ENCODE data around the gene C1orf35.
"Not testable (repeated sequence)": the region's sequence is repeated elsewhere in the genome, so short reads cannot be mapped to it uniquely, and the experiment has no call there.

The C1orf35 gene

GRCh38 chr1:228117335-228117734 is 14.2 kb upstream of the C1orf35 start:
- H2BK5ac ChIP-seq (ENCODE audit: low read length) = no peak overlapping the region
- no peak overlapping the region for H3K9ac ChIP-seq (ENCODE audit: low read length)
- no peaks in the 10 kb centered on the region for H3K36me3 ChIP-seq (ENCODE audit: control insufficient read depth, insufficient read depth, low read length)
- H3K4me3 ChIP-seq (ENCODE audit: low read length) = no peak overlapping the region
- no peaks in the 10 kb centered on the region for H3K79me1 ChIP-seq (ENCODE audit: low read length)
- H2BK120ac ChIP-seq (ENCODE audit: low read depth, low read length) = no peak overlapping the region
- H3K27ac ChIP-seq (ENCODE audit: low read depth, low read length) = no peak overlapping the region
- no peak overlapping the region for H2AK5ac ChIP-seq (ENCODE audit: low read length)
- no peak for DNase-seq
- H3K56ac ChIP-seq (ENCODE audit: low read length) = no peak overlapping the region
- H3K23ac ChIP-seq (ENCODE audit: low read length) = no peak overlapping the region
- H4K5ac ChIP-seq (ENCODE audit: low read length) = no peak overlapping the region
- no peak overlapping the region for H4K8ac ChIP-seq (ENCODE audit: low read depth, low read length)
- no peaks in the 10 kb centered on the region for H3K79me2 ChIP-seq (ENCODE audit: control insufficient read depth, insufficient read depth, low read length)
- WGBS (ENCODE audit: extremely low coverage, insufficient coverage, low lambda C conversion rate) = no CpG with 5 or more reads among the region's 4 CpGs
- H3K4me1 ChIP-seq (ENCODE audit: control insufficient read depth, low read depth, low read length) = no peaks in the 10 kb centered on the region
- no peak overlapping the region for H3K4me2 ChIP-seq (ENCODE audit: low read length)
- H3K18ac ChIP-seq (ENCODE audit: low read length) = no peak overlapping the region
- H2BK15ac ChIP-seq (replicated peaks; ENCODE audit: low read depth) = no peak overlapping the region
- no peaks in the 10 kb centered on the region for H3K27me3 ChIP-seq (ENCODE audit: insufficient read depth, low read length, poor library complexity)
- no peak overlapping the region for H3K4ac ChIP-seq (ENCODE audit: low read depth, low read length)

GRCh38 chr1:228114827-228115226 is 11.7 kb upstream of the C1orf35 start:
- H3K4me1 ChIP-seq (ENCODE audit: control insufficient read depth, low read depth, low read length) = no peaks in the 10 kb centered on the region

GRCh38 chr1:228112617-228113016 is 9.5 kb upstream of the C1orf35 start:
- peaks cover 10% of the 10 kb centered on the region for H3K79me2 ChIP-seq (ENCODE audit: control insufficient read depth, insufficient read depth, low read length)
- no peak overlapping the region for H3K4me2 ChIP-seq (ENCODE audit: low read length)
- no peak overlapping the region for H2BK5ac ChIP-seq (ENCODE audit: low read length)
- H3K4me1 ChIP-seq (ENCODE audit: control insufficient read depth, low read depth, low read length) = peaks cover 3% of the 10 kb centered on the region
- H3K79me1 ChIP-seq (ENCODE audit: low read length) = peaks cover 10% of the 10 kb centered on the region
- no peak overlapping the region for H2AK5ac ChIP-seq (ENCODE audit: low read length)
- H3K27ac ChIP-seq (ENCODE audit: low read depth, low read length) = no peak overlapping the region
- WGBS (ENCODE audit: extremely low coverage, insufficient coverage, low lambda C conversion rate) = no CpG with 5 or more reads among the region's 1 CpG
- no peak overlapping the region for H4K5ac ChIP-seq (ENCODE audit: low read length)
- no peak for DNase-seq
- no peak overlapping the region for H4K8ac ChIP-seq (ENCODE audit: low read depth, low read length)
- no peak overlapping the region for H2BK120ac ChIP-seq (ENCODE audit: low read depth, low read length)
- H3K56ac ChIP-seq (ENCODE audit: low read length) = no peak overlapping the region
- no peaks in the 10 kb centered on the region for H3K36me3 ChIP-seq (ENCODE audit: control insufficient read depth, insufficient read depth, low read length)
- no peak overlapping the region for H3K23ac ChIP-seq (ENCODE audit: low read length)
- no peaks in the 10 kb centered on the region for H3K27me3 ChIP-seq (ENCODE audit: insufficient read depth, low read length, poor library complexity)
- H3K4me3 ChIP-seq (ENCODE audit: low read length) = no peak overlapping the region
- H2BK15ac ChIP-seq (replicated peaks; ENCODE audit: low read depth) = no peak overlapping the region
- H3K9ac ChIP-seq (ENCODE audit: low read length) = no peak overlapping the region
- no peak overlapping the region for H3K4ac ChIP-seq (ENCODE audit: low read depth, low read length)
- H3K18ac ChIP-seq (ENCODE audit: low read length) = no peak overlapping the region

More at GRCh38 chr1:228114827-228115226, 11.7 kb upstream of the C1orf35 start:
- H3K4me3 ChIP-seq (ENCODE audit: low read length) = no peak overlapping the region
- H3K23ac ChIP-seq (ENCODE audit: low read length) = no peak overlapping the region
- H2BK5ac ChIP-seq (ENCODE audit: low read length) = no peak overlapping the region
- no peak overlapping the region for H3K56ac ChIP-seq (ENCODE audit: low read length)
- H3K36me3 ChIP-seq (ENCODE audit: control insufficient read depth, insufficient read depth, low read length) = no peaks in the 10 kb centered on the region
- no peak for DNase-seq
- no peak overlapping the region for H4K8ac ChIP-seq (ENCODE audit: low read depth, low read length)
- H3K4ac ChIP-seq (ENCODE audit: low read depth, low read length) = no peak overlapping the region
- H2BK15ac ChIP-seq (replicated peaks; ENCODE audit: low read depth) = no peak overlapping the region
- H3K79me1 ChIP-seq (ENCODE audit: low read length) = no peaks in the 10 kb centered on the region
- no peaks in the 10 kb centered on the region for H3K79me2 ChIP-seq (ENCODE audit: control insufficient read depth, insufficient read depth, low read length)
- no peak overlapping the region for H3K18ac ChIP-seq (ENCODE audit: low read length)
- H3K27ac ChIP-seq (ENCODE audit: low read depth, low read length) = no peak overlapping the region
- no peak overlapping the region for H3K9ac ChIP-seq (ENCODE audit: low read length)
- no peak overlapping the region for H2BK120ac ChIP-seq (ENCODE audit: low read depth, low read length)
- H2AK5ac ChIP-seq (ENCODE audit: low read length) = no peak overlapping the region
- WGBS (ENCODE audit: extremely low coverage, insufficient coverage, low lambda C conversion rate) = no CpG with 5 or more reads among the region's 3 CpGs
- H4K5ac ChIP-seq (ENCODE audit: low read length) = no peak overlapping the region
- no peak overlapping the region for H3K4me2 ChIP-seq (ENCODE audit: low read length)
- H3K27me3 ChIP-seq (ENCODE audit: insufficient read depth, low read length, poor library complexity) = no peaks in the 10 kb centered on the region

- Histone ChIP-seq H3K27ac (ENCODE audit: low read depth, low read length) (no peak overlapping the region), H3K56ac (ENCODE audit: low read length) (no peak overlapping the region), H2BK5ac (ENCODE audit: low read length) (no peak overlapping the region), H3K27me3 (ENCODE audit: insufficient read depth, low read length, poor library complexity) (no peaks in the 10 kb centered on the region), H3K4me1 (ENCODE audit: control insufficient read depth, low read depth, low read length) (peaks cover 3% of the 10 kb centered on the region), H2BK15ac (replicated peaks; ENCODE audit: low read depth) (no peak overlapping the region), H2AK5ac (ENCODE audit: low read length) (no peak overlapping the region), H3K4me2 (ENCODE audit: low read length) (no peak overlapping the region), H2BK120ac (ENCODE audit: low read depth, low read length) (no peak overlapping the region), H3K9ac (ENCODE audit: low read length) (no peak overlapping the region), H3K23ac (ENCODE audit: low read length) (no peak overlapping the region), H3K36me3 (ENCODE audit: control insufficient read depth, insufficient read depth, low read length) (no peaks in the 10 kb centered on the region), H3K79me1 (ENCODE audit: low read length) (peaks cover 10% of the 10 kb centered on the region), H3K18ac (ENCODE audit: low read length) (no peak overlapping the region), H3K4ac (ENCODE audit: low read depth, low read length) (no peak overlapping the region), H4K8ac (ENCODE audit: low read depth, low read length) (no peak overlapping the region), H4K5ac (ENCODE audit: low read length) (no peak overlapping the region), H3K4me3 (ENCODE audit: low read length) (no peak overlapping the region), H3K79me2 (ENCODE audit: control insufficient read depth, insufficient read depth, low read length) (peaks cover 10% of the 10 kb centered on the region)
- WGBS (ENCODE audit: extremely low coverage, insufficient coverage, low lambda C conversion rate) = no CpG with 5 or more reads among the region's 7 CpGs
- DNase-seq = no peak
Observed at GRCh38 chr1:228112167-228112566, 9.0 kb upstream of the C1orf35 start.

- DNase-seq; H4K5ac ChIP-seq (ENCODE audit: low read length); H2BK15ac ChIP-seq (replicated peaks; ENCODE audit: low read depth); H3K27me3 ChIP-seq (ENCODE audit: insufficient read depth, low read length, poor library complexity); H3K4me2 ChIP-seq (ENCODE audit: low read length); H3K27ac ChIP-seq (ENCODE audit: low read depth, low read length); H3K4me3 ChIP-seq (ENCODE audit: low read length); H3K56ac ChIP-seq (ENCODE audit: low read length); H4K8ac ChIP-seq (ENCODE audit: low read depth, low read length); H3K23ac ChIP-seq (ENCODE audit: low read length); H2AK5ac ChIP-seq (ENCODE audit: low read length); H3K4me1 ChIP-seq (ENCODE audit: control insufficient read depth, low read depth, low read length); H2BK5ac ChIP-seq (ENCODE audit: low read length); H2BK120ac ChIP-seq (ENCODE audit: low read depth, low read length); H3K36me3 ChIP-seq (ENCODE audit: control insufficient read depth, insufficient read depth, low read length); H3K9ac ChIP-seq (ENCODE audit: low read length); H3K18ac ChIP-seq (ENCODE audit: low read length); H3K4ac ChIP-seq (ENCODE audit: low read depth, low read length): not testable (repeated sequence)
- Histone ChIP-seq H3K79me1 (ENCODE audit: low read length) (peaks cover 10% of the 10 kb centered on the region), H3K79me2 (ENCODE audit: control insufficient read depth, insufficient read depth, low read length) (peaks cover 10% of the 10 kb centered on the region)
- WGBS (ENCODE audit: extremely low coverage, insufficient coverage, low lambda C conversion rate) = no CpG with 5 or more reads among the region's 6 CpGs
Observed at GRCh38 chr1:228111315-228111714, 8.2 kb upstream of the C1orf35 start.

GRCh38 chr1:228110556-228110955 is 7.4 kb upstream of the C1orf35 start:
- Histone ChIP-seq H3K27ac (ENCODE audit: low read depth, low read length) (no peak overlapping the region), H3K4ac (ENCODE audit: low read depth, low read length) (no peak overlapping the region)
- WGBS (ENCODE audit: extremely low coverage, insufficient coverage, low lambda C conversion rate) = no CpG with 5 or more reads among the region's 7 CpGs

More at GRCh38 chr1:228110556-228110955, 7.4 kb upstream of the C1orf35 start:
- Histone ChIP-seq H3K79me1 (ENCODE audit: low read length) (peaks cover 10% of the 10 kb centered on the region), H2BK120ac (ENCODE audit: low read depth, low read length) (no peak overlapping the region), H3K36me3 (ENCODE audit: control insufficient read depth, insufficient read depth, low read length) (no peaks in the 10 kb centered on the region), H4K8ac (ENCODE audit: low read depth, low read length) (no peak overlapping the region), H3K9ac (ENCODE audit: low read length) (no peak overlapping the region), H3K4me3 (ENCODE audit: low read length) (no peak overlapping the region), H2BK15ac (replicated peaks; ENCODE audit: low read depth) (no peak overlapping the region), H3K23ac (ENCODE audit: low read length) (no peak overlapping the region), H3K56ac (ENCODE audit: low read length) (no peak overlapping the region), H2AK5ac (ENCODE audit: low read length) (no peak overlapping the region), H2BK5ac (ENCODE audit: low read length) (no peak overlapping the region), H4K5ac (ENCODE audit: low read length) (no peak overlapping the region), H3K4me2 (ENCODE audit: low read length) (no peak overlapping the region), H3K79me2 (ENCODE audit: control insufficient read depth, insufficient read depth, low read length) (peaks cover 10% of the 10 kb centered on the region), H3K27me3 (ENCODE audit: insufficient read depth, low read length, poor library complexity) (no peaks in the 10 kb centered on the region), H3K18ac (ENCODE audit: low read length) (no peak overlapping the region), H3K4me1 (ENCODE audit: control insufficient read depth, low read depth, low read length) (peaks cover 3% of the 10 kb centered on the region)
- DNase-seq = no peak

Measured in mesendoderm (in vitro differentiated cells).